GM12878 (cell line): Measurements from ENCODE around the gene ZCCHC2. TPM values are rescaled to one million over a fixed set of nuclear protein-coding genes. Genes with fewer than 3 reads are reported as not detected.

Source experiments
- ATAC-seq: fragments of 200-7000 bp; cut with Tn5 transposase; 3 replicates; pipeline ENCODE4 v1.9.1; 2020; ENCODE audit warnings: mild to moderate bottlenecking, moderate library complexity
- BruUV-seq: library from RNA; stranded (reverse); fragments of 400-500 nt; replicated peaks from 2 replicates; lab custom pipeline; 2021; lab: Mats Ljungman, UMichigan
- CTCF ChIA-PET: fragments of 300-600 bp; sonication (Branson Sonifier 250); formaldehyde crosslinking; extraction: SDS; loops from one replicate; lab custom pipeline; 2021; ENCODE audit warnings: inconsistent platforms; lab: Yijun Ruan, JAX
- POLR2A ChIA-PET: fragments of 350-600 bp; formaldehyde crosslinking; extraction: SDS; loops from one replicate; lab custom pipeline; 2021; ENCODE audit warnings: inconsistent platforms; lab: Charles Lee
- RAD21 ChIA-PET: fragments of 300-600 bp; sonication (Branson Sonifier 250); formaldehyde crosslinking; loops from one replicate; lab custom pipeline; 2023; ENCODE audit warnings: antibody characterized with exemption; ENCODE audit not compliant: unreplicated experiment; lab: Charles Lee
- SMC1A ChIA-PET: fragments of 300-600 bp; sonication (Branson Sonifier 250); formaldehyde crosslinking; loops from one replicate; lab custom pipeline; 2023; ENCODE audit not compliant: unreplicated experiment, uncharacterized antibody; lab: Charles Lee
- DNase-seq: peaks from one replicate; pipeline ENCODE4 v3.0.0-alpha.2; 2011; ENCODE audit warnings: low read depth, low spot score
- FAIRE-seq: peaks from 3 replicates; lab custom pipeline; 2011; peaks lifted over from hg19 to GRCh38; lab: Jason Lieb, UNC
- H2AFZ ChIP-seq: 2 replicates; pipeline ENCODE4 v1.6.0; 2011; ENCODE audit warnings: low read depth, low read length, control low read depth; ENCODE audit not compliant: control insufficient read depth
- H3K27ac ChIP-seq: 2 replicates; pipeline ENCODE4 v1.5.1; 2011; ENCODE audit warnings: control low read depth; ENCODE audit not compliant: control insufficient read depth, insufficient read depth
- H3K27me3 ChIP-seq, 2 experiments: replicated peaks in 1 of 2; 2 replicates each; pipeline versions ENCODE4 v1.6.0 to v1.6.1; 2011; ENCODE audit warnings: low read length in 1 of 2; ENCODE audit not compliant: control insufficient read depth in 2 of 2, insufficient read depth in 2 of 2
- H3K36me3 ChIP-seq, 2 experiments: 2 replicates each; pipeline ENCODE4 v1.5.1; 2011; ENCODE audit warnings: low read length in 1 of 2; ENCODE audit not compliant: control insufficient read depth in 2 of 2, insufficient read depth in 2 of 2
- H3K4me1 ChIP-seq: 2 replicates; pipeline ENCODE4 v1.6.1; 2011; ENCODE audit warnings: mild to moderate bottlenecking, low read length, moderate library complexity, mixed read lengths; ENCODE audit not compliant: control insufficient read depth, insufficient read depth
- H3K4me2 ChIP-seq: 2 replicates; pipeline ENCODE4 v1.6.0; 2011; ENCODE audit warnings: control low read depth; ENCODE audit not compliant: control insufficient read depth, insufficient read depth
- H3K4me3 ChIP-seq: fragments of 200-600 bp; sonication (generic); 2 replicates; pipeline ENCODE4 v1.5.1; 2016
- H3K79me2 ChIP-seq: 2 replicates; pipeline ENCODE4 v1.6.0; 2011; ENCODE audit warnings: low read length; ENCODE audit not compliant: control insufficient read depth, insufficient read depth
- H3K9ac ChIP-seq: 2 replicates; pipeline ENCODE4 v1.8.0; 2011; ENCODE audit warnings: low read length, control low read depth, mixed read lengths; ENCODE audit not compliant: control insufficient read depth, insufficient read depth
- H3K9me3 ChIP-seq: replicated peaks from 3 replicates; pipeline ENCODE4 v1.5.1; 2011; ENCODE audit warnings: mild to moderate bottlenecking, low read length; ENCODE audit not compliant: control insufficient read depth, insufficient read depth
- H4K20me1 ChIP-seq: 2 replicates; pipeline ENCODE4 v1.6.0; 2011; ENCODE audit not compliant: control insufficient read depth, insufficient read depth
- ASH2L ChIP-seq: fragments of 300-600, 200-600 bp; sonication (generic); IDR thresholded peaks from 2 replicates; pipeline ENCODE4 v1.6.1; 2017; ENCODE audit warnings: low read depth, mild to moderate bottlenecking, borderline replicate concordance
- CHD4 ChIP-seq: fragments of 200-600 bp; sonication (generic); IDR thresholded peaks from 2 replicates; pipeline ENCODE4 v1.6.1; 2016; ENCODE audit warnings: mild to moderate bottlenecking
- ELK1 ChIP-seq: IDR thresholded peaks from 2 replicates; pipeline ENCODE4 v1.6.1; 2012; ENCODE audit warnings: low read depth, low read length, improper control_type of control experiment
- HDAC6 ChIP-seq: fragments of 200-600 bp; sonication (generic); IDR thresholded peaks from one replicate; pipeline ENCODE4 v1.8.0; 2017; ENCODE audit warnings: antibody characterized with exemption; ENCODE audit not compliant: unreplicated experiment
- KDM1A ChIP-seq: fragments of 200-600 bp; sonication (generic); IDR thresholded peaks from 2 replicates; pipeline ENCODE4 v1.6.1; 2016; ENCODE audit warnings: borderline replicate concordance
- MEF2A ChIP-seq: IDR thresholded peaks from 2 replicates; pipeline ENCODE4 v1.6.1; 2011; ENCODE audit warnings: low read depth, mild to moderate bottlenecking, low read length, moderate library complexity; ENCODE audit not compliant: insufficient read depth
- MTA2 ChIP-seq: fragments of 450-650 bp; IDR thresholded peaks from 2 replicates; pipeline ENCODE4 v1.6.1; 2016; ENCODE audit warnings: low read depth, mild to moderate bottlenecking, moderate library complexity
- MYB ChIP-seq: fragments of 150-350 bp; IDR thresholded peaks from 2 replicates; pipeline ENCODE4 v1.6.1; 2014; ENCODE audit warnings: mild to moderate bottlenecking, low read depth, low read length, borderline replicate concordance
- NFXL1 ChIP-seq: fragments of 450-650 bp; IDR thresholded peaks from 2 replicates; pipeline ENCODE4 v1.6.1; 2017; ENCODE audit warnings: antibody characterized with exemption, mild to moderate bottlenecking, borderline replicate concordance
- SIN3A ChIP-seq: IDR thresholded peaks from 2 replicates; pipeline ENCODE4 v1.6.1; 2012; ENCODE audit warnings: low read depth, low read length, improper control_type of control experiment
- STAT1 ChIP-seq: fragments of 450-650 bp; conservative IDR thresholded peaks from 2 replicates; pipeline ENCODE4 v1.6.1; 2014; ENCODE audit warnings: antibody characterized with exemption, mild to moderate bottlenecking
- STAT3 ChIP-seq: IDR thresholded peaks from 2 replicates; pipeline ENCODE4 v1.6.1; 2011; ENCODE audit warnings: low read depth, low read length, improper control_type of control experiment
- SUZ12 ChIP-seq: fragments of 200-600 bp; sonication (generic); IDR thresholded peaks from one replicate; pipeline ENCODE4 v1.6.1; 2018; ENCODE audit warnings: antibody characterized with exemption, mild to moderate bottlenecking; ENCODE audit not compliant: unreplicated experiment
- YY1 ChIP-seq: IDR thresholded peaks from 2 replicates; pipeline ENCODE4 v1.6.1; 2011; ENCODE audit warnings: low read depth, mild to moderate bottlenecking, low read length
- ZBTB40 ChIP-seq: fragments of 450-650 bp; IDR thresholded peaks from 2 replicates; pipeline ENCODE4 v1.6.1; 2016; ENCODE audit warnings: mild to moderate bottlenecking, moderate library complexity, borderline replicate concordance
- ZNF687 ChIP-seq: fragments of 450-650 bp; IDR thresholded peaks from 2 replicates; pipeline ENCODE4 v1.6.1; 2017; ENCODE audit warnings: mild to moderate bottlenecking, moderate library complexity
- whole genome bisulfite sequencing: methylation state at CpG from one replicate; pipeline ENCODE4 v1.1.6; 2016; ENCODE audit warnings: low lambda C conversion rate; ENCODE audit not compliant: insufficient replicate concordance, insufficient coverage; ENCODE audit errors: missing lambda C conversion rate; 5-methylcytosine and 5-hydroxymethylcytosine counted together
- in situ Hi-C: fragments of 300-500 bp; cut with MboI; formaldehyde crosslinking; loops from 9 replicates; pipeline ENCODE4 v1.14.3; 2018; ENCODE audit warnings: mixed read lengths
- intact Hi-C: fragments of 100-400 bp; cut with micrococcal nuclease; formaldehyde crosslinking; loops from one replicate; pipeline ENCODE4 v1.14.2; 2022; ENCODE audit not compliant: unreplicated experiment
- polyA plus RNA-seq, 11 experiments: library from polyadenylated mRNA; depleted of rRNA in 4 of 11; unstranded in 6 of 11; stranded (reverse) in 5 of 11; fragments of >200 nt; fragmentation: Nextera tagmentation in 4 of 11; fragmentation: Illumina TruSeq in 1 of 11; extraction: Ambion mirVana in 4 of 11; extraction: Trizol in 1 of 11; gene quantifications; 1 replicate in 1 of 11; 2 replicates in 10 of 11; pipeline versions ENCODE4 v1.2.1 to v1.2.3, GENCODE V29; 2011 to 2016; ENCODE audit warnings: inconsistent platforms in 2 of 11, missing spikeins in 2 of 11, low read depth in 1 of 11
- total RNA-seq, 4 experiments: library from RNA; depleted of rRNA in 3 of 4; stranded (reverse); fragments of >200 nt in 3 of 4; fragmentation: Illumina TruSeq in 1 of 4; extraction: Trizol in 1 of 4; gene quantifications; 2 replicates each; pipeline versions ENCODE4 v1.2.1 to v1.2.3, GENCODE V29; 2013 to 2021

The ZCCHC2 gene
- total and polyA plus RNA-seq, 10 of the 15 experiments (the other 5 are each of a cell fraction or from before 2014, with no cell fraction given): 1.7 to 17.4 (median 8.6) TPM

GRCh38 chr18:62479574-62479973 is 43.3 kb upstream of the ZCCHC2 start:
- peaks cover 0 to 2% of the 10 kb centered on the region in 2 experiments; a peak in 1 of 4 replicates for H3K27me3 ChIP-seq
- no peak overlapping the region for H3K4me2 ChIP-seq
- no peak overlapping the region for H3K27ac ChIP-seq
- H3K79me2 ChIP-seq: no peaks in the 10 kb centered on the region
- no peaks in the 10 kb centered on the region for H4K20me1 ChIP-seq
- ChIA-PET CTCF (interaction anchor here (0.5 kb wide), 1 partner anchor 80 kb away, joined by 3 read pairs; no protein-coding TSS in a partner anchor), RAD21 (no interaction called here), POLR2A (interaction anchor here (0.6 kb wide), 2 partner anchors 88 to 267 kb away, joined by 3 read pairs; no protein-coding TSS in a partner anchor), SMC1A (interaction anchor here (1.3 kb wide), 1 partner anchor 41 kb away, joined by 3 read pairs; no protein-coding TSS in a partner anchor)
- H2AFZ ChIP-seq: no peak overlapping the region
- no peak for ATAC-seq
- no peaks in the 10 kb centered on the region for H3K36me3 ChIP-seq
- DNase-seq: no peak
- in situ Hi-C loops: no loop called here
- intact Hi-C loops: no loop called here
- 50% methylated on average over 1 of the region's 1 CpG for WGBS
- no peak for FAIRE-seq
- no peaks in the 10 kb centered on the region for H3K4me1 ChIP-seq
- peaks cover 6% of the 10 kb centered on the region; the same call in 2 of the 3 replicates for H3K9me3 ChIP-seq
- no peak overlapping the region for H3K4me3 ChIP-seq
- BruUV-seq: no TSS peak
- H3K9ac ChIP-seq: no peak overlapping the region
- TF ChIP-seq MYB (no peak), ASH2L (no peak), CHD4 (no peak), ZBTB40 (no peak), MEF2A (no peak), MTA2 (no peak), STAT3 (no peak), ELK1 (no peak), SIN3A (no peak), HDAC6 (no peak), NFXL1 (no peak), KDM1A (no peak), YY1 (no peak), SUZ12 (no peak), STAT1 (no peak), ZNF687 (no peak)
